PFSK-1 (cell line): ENCODE results near the gene UBAP2.

Experiments
- FOXP2 ChIP-seq: optimal IDR thresholded peaks from 2 replicates; pipeline ENCODE3; 2011; ENCODE audit warnings: borderline replicate concordance, control low read depth, inconsistent platforms; ENCODE audit not compliant: insufficient read depth; ENCODE audit errors: extremely low read length, extremely low read depth
- POLR2AphosphoS5 ChIP-seq: IDR thresholded peaks from 2 replicates; pipeline ENCODE4 v1.6.1; 2012; ENCODE audit warnings: low read depth, mild to moderate bottlenecking, control low read depth, low read length, moderate library complexity
- REST ChIP-seq, 2 experiments: IDR thresholded peaks; 2 replicates each; pipeline versions ENCODE4 v1.6.1 to v1.8.0; 2011 to 2012; ENCODE audit warnings: low read depth in 2 of 2, low read length in 2 of 2, control low read depth in 1 of 2, inconsistent platforms in 1 of 2, mild to moderate bottlenecking in 1 of 2, moderate library complexity in 1 of 2; ENCODE audit not compliant: insufficient read depth in 1 of 2
- SIN3A ChIP-seq: IDR thresholded peaks from 2 replicates; pipeline ENCODE4 v1.6.1; 2012; ENCODE audit warnings: mild to moderate bottlenecking, low read length, moderate library complexity, borderline replicate concordance; ENCODE audit not compliant: insufficient read depth
- TAF1 ChIP-seq: IDR thresholded peaks from 2 replicates; pipeline ENCODE4 v1.6.1; 2012; ENCODE audit warnings: low read length, control low read depth, borderline replicate concordance; ENCODE audit not compliant: insufficient read depth

The UBAP2 gene

GRCh38 chr9:33908114-33908513, 140.6 kb downstream of the UBAP2 start:
- TF ChIP-seq FOXP2 (no peak), POLR2AphosphoS5 (no peak), SIN3A (no peak), TAF1 (no peak), REST (IDR thresholded peaks at IDR 0.05; ENCODE audit: insufficient read depth in 1 of 2, low read depth in 2 of 2, low read length in 2 of 2) (no peak)

GRCh38 chr9:33907347-33907746, 141.3 kb downstream of the UBAP2 start:
- TF ChIP-seq SIN3A (no peak), FOXP2 (no peak), POLR2AphosphoS5 (no peak), TAF1 (no peak), REST (IDR thresholded peaks at IDR 0.05; ENCODE audit: insufficient read depth in 1 of 2, low read depth in 2 of 2, low read length in 2 of 2) (no peak)

- no peak for TF ChIP-seq REST (IDR thresholded peaks at IDR 0.05; ENCODE audit: insufficient read depth in 1 of 2, low read depth in 2 of 2, low read length in 2 of 2)
- TF ChIP-seq SIN3A = no peak
- TF ChIP-seq POLR2AphosphoS5 = no peak
- TF ChIP-seq TAF1 = no peak
- TF ChIP-seq FOXP2 = no peak
Observed at GRCh38 chr9:33906769-33907168, 141.9 kb downstream of the UBAP2 start.

- TF ChIP-seq TAF1 (no peak), POLR2AphosphoS5 (no peak)
Observed at GRCh38 chr9:33905137-33905536, 143.6 kb downstream of the UBAP2 start.

GRCh38 chr9:33903157-33903780, 145.4 kb downstream of the UBAP2 start:
- TF ChIP-seq REST (IDR thresholded peaks at IDR 0.05; ENCODE audit: insufficient read depth in 1 of 2, low read depth in 2 of 2, low read length in 2 of 2) = no peak
- TF ChIP-seq TAF1 = no peak
- no peak for TF ChIP-seq SIN3A
- TF ChIP-seq FOXP2 = no peak
- no peak for TF ChIP-seq POLR2AphosphoS5
